GM18868 (cell line): ENCODE results near the gene CORO6.

ENCODE experiments used
- ATAC-seq: cut with Tn5 transposase; IDR thresholded peaks from one replicate; pipeline ENCODE4 v1.9.1; 2021; ENCODE audit warnings: mild to moderate bottlenecking, moderate library complexity; ENCODE audit not compliant: unreplicated experiment

CORO6 gene

DNA sequence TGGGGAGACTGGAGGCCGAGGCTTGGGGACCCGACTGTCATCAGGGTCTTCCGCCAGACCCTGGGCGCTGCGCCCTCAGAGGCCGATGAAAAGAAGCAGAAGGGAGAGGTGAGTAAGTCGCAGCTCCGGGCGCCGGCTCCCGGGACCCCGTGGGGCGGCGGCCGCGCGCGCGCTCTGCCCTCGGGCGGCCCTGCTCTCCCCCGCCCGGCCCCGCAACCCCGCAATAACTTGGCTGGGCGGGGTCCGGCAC is 55.5 kb downstream of the CORO6 start:
- ATAC-seq, result no peak

DNA sequence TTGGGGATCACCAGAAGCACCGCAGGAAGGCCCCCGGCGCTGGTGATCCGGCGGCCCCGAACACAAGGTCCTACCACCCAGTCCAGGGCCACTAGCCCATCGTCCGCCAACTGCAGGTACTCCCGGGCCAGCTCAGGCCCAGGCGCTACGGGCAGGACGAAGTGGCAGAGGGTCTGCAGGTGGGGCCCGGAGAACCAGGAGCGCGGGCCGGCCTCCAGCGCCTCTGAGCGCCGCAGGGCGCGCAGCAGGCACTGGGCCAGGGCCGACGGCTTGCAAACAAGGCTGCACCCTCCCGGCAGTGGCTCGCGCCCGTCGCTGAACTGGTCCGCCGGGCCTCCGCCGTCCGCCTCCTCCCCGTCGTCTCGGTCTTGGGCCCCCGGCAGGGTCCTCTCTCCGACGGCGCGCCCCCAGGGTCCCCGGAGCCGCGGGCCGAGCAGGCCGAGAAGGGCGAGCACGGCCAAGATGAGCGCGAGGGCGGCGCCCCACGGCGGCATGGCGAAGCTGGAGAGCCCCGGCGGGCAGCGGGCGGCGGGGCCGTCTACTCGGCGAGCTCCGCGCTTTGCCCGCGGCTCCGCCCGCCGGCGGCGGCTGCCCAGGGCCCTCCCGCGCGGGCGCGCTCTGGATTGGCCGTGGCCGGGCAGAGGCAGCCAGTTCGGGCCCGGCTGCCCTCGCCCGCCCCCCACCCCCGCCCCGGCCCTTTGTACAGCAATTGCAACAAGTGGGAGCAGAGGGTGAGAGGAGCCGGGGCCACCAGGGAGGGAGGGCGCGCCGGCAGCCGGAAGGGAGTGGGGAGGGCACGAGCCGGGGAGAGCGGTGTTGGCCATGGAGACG is 56.0 kb downstream of the CORO6 start, which contains the start of gene ABHD15:
Gene ABHD15, minus strand, starts transcription at position 565 of the 831 bp plus-strand sequence. Its CDS starts 71 bp downstream, at position 494.
- ATAC-seq, result no peak

DNA sequence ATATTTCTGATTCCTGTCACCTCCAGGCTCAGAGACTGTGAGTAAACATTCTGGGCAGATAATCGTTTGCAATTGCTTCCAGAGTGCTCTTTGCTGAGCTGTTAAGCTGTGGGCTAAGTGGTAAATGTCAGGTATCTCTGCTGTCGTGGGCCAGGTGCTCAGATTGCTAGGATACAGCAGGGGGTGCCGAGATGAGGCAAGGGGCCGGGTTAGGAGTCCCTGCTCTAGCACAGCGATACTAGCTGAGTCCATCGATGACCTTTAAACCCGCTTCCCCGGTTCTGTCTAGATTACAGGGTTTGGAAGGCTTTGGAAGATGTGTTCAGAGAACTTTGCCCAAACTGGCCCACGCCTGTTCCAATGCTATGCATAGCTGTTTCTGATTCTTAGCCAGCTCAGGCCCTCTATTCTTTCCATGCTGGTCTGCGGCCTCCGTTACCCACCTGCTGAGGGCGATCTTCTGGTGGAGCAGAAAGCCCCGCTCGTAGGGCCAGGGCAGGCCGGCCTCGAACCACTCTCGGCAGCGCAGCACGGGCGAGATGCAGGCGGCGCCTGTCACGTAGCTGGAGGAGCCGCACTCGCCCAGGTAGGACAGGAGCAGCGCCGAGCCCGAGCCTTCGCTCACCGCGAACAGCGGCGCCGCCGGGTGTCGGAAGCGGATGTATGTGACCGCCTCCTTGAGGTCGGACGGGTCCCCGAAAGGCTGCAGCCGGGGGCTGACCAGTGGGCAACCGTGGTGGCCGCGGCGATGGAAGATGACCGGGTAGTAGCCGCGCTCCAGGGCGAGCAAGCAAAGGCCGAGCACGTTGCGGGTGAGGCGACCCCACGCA is 56.9 kb downstream of the CORO6 start:
- ATAC-seq, result no peak
